ENCODE data around the gene EHD3.

The EHD3 gene

DNA sequence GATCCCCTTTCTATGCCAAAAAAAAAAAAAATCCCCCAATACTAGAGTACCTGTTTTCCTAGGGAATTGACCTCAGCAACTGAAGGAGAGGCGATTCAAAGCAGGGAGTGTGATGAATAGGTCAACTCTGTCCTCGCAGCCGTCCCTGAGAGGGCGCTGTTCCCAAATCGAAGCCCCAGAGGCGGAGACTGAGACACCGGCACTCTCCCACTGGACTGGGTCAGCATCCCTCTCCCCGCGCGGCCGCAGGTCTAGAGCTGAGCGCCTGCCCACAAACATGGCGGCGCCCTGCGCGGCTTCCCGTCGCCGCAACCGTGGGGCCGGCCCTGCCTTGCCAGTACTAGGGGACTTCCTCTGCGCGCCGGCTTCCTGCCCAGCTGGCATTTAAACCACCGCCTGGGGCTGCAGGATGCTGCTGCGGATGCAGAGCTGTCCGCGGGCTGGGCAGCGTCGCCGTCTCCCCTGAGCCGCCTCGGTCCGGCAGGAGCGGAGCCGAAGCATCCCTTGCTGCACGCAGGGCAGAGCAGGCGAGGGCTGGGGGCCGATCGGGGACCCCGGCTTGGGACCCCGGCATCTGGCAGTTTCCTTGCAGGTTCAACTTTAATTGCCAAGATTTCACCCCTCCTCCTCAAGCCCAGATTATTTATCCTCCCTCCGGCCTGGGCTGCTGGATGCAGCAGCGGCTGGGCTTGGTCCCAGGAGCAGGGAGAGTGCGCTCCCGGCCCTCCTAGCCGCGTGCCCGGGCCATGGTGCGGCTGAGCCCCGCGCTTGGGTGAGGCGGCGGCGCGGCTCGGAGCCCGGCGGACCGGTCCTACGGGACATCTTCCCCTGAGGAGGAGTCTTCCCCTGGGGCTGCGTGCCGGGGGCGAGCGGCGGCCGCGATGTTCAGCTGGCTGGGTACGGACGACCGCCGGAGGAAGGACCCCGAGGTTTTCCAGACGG is at the start of gene EHD3:
TSS of gene EHD3 (plus strand) at position 412 of the 942 bp plus-strand sequence. CDS start at position 882, 470 bp downstream.
- DNase-seq (ENCODE audit: low read depth): peak; percentile 86

DNA sequence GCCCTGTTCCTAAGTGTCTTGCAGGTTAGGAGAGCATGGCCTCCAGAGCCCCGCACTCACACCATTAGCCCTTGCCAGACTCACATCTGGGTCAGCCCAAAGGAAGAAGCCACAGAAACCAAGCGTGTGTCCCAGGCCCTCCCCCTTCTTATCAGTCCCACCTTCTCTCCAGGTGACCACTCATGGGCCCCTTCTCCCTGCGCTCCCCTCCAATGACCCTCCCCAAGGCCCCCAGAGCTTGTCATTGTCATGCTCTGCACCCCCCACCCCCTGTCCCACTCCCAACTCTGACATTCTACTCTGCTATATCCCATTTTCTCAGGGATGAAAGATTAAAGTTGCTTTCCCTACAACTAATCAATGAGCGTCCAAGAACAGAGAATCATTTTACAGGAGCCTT is 46.8 kb upstream of the EHD3 start:
- no peak for DNase-seq (ENCODE audit: low read depth)

DNA sequence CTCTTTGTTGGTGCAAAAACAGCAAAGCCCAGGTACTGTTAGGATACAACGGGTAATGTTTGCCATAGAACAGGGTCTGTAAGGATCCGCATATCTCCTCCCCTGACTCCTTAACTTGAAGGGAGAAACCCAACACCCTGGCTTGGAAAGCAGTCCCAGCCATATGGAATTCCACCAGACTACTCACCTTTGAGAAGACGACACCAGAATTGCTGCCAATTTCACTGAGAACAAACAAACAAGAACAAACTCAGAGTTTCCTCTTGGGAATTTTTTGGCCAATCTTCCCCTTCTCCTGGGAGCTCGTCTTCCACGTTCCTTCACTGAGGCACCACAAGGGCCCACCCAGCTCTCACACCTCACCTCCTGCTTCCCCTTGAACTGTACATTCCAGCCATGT is 45.8 kb upstream of the EHD3 start:
- no peak for DNase-seq (ENCODE audit: low read depth)

DNA sequence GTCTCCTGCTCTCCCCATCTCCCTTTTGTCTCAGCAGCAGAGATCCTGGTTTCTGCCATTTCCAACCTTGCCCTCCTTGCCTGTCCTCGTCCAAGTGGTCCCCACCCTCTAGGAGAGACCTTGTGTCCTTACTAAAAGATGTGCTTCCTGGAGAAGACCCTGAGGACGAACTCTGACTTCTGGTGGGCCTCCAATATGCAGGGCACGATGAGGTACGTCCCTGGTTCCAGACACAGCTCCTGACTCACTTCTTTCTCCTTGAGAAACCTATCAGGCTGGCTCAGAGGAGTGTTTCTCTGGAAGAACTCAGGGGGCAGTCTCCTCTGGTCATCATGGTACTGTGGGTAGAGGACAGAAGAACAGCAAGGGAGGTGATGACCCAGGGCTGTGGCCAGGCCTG is 44.8 kb upstream of the EHD3 start:
- DNase-seq (ENCODE audit: low read depth): no peak

DNA sequence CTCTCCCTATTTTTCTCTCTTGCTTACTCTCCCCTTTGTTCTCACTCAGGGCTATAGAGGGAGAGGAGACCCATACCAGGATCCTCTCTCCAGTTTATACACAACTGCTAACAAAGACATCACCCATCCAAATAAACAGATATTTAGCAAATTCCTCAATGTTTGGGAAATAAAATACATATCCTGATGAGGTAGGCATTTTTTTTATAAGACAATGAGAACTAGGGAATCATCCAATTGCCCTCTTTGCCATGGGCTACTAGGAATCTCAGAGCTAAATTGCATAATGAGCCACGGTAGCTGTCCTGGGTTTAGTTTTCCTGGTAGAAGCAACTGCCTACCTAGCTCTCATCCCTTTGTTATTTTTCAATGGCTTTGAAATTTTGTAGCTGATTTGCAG is 43.8 kb upstream of the EHD3 start:
- no peak for DNase-seq (ENCODE audit: low read depth)

DNA sequence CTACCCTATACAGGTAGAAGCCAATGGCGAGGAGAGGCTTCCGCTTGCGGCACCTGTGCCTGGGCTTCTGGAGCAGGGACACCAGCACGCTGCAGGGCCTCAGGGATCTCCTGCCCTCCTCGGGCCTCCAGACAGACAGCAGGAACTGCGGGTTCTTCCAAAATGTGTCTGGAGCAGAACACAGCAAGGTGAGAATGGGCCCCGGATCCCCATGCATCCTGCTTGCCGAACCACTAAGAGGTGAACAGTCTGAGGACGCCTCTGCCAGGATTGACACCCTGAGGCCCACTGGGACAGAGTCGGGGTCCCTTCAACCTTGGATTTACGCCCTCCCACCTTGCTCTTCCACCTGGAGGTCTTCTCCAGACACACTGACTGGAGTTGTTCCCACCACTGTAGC is 42.0 kb upstream of the EHD3 start:
- no peak for DNase-seq (ENCODE audit: low read depth)

DNA sequence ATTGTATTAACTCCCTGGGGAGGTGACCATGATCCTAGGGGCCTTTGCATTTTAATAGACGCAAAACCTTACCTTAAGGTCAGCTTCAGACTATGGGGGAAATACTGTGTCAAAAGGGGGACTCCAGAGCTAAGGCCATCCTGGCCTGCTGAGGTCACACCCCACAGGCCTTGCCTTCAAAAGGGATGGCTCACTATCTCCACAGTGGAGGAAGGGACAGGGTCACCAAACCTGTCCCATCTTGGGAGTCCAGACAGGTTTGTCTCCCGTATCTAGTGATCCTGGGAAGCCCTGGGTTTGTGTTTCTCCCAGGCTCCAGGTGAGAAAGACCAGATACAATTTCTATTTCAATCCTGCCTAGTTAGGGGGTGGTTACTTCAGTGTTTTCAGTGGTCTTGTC is 41.6 kb upstream of the EHD3 start:
- DNase-seq (ENCODE audit: low read depth): no peak

DNA sequence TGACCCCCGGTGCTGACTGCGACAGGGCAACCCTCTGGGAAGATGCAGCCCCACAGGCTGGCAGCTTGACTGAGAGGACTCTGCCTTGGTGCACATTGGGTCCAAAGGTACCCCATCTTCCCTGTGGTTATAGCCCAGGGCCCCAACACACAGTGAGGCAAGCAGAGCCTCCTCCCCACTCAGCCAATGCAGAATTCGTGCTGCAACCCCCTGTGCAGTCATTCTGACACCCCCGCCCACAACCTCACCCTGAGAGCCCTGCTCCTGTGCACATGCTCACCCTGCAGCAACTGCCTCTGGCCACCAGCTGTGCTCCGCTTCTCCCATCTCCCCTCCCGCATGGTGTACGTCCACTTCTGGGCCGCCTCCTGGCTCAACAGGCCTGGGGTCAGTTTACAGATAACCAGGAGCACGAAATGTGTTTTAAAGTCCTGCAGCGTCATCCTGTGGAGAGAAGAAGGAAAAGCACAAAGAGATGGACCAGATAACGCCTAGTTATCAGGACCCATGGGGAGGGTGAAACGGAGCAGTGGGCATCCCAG is 41.0 kb upstream of the EHD3 start:
- DNase-seq (ENCODE audit: low read depth): no peak

DNA sequence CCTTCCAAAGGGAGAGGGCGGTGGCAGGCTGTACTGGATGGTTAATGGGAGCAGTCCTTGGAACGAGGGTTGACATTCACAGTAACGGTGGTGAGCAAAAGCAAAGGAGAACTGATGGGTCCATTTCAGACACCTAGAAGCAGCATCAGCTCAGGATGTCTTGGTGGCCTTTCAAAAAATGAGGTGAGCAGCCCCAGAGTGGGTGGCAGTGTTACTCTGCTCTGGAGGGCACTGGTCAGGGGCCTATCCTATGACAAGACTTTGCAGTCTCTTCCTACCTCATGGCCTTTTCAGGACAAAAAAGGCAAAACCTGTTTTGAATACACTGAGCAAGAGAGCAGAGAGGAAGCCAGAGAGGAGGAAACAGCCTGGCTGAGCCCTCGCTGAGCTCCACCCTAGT is 40.1 kb upstream of the EHD3 start:
- no peak for DNase-seq (ENCODE audit: low read depth)

DNA sequence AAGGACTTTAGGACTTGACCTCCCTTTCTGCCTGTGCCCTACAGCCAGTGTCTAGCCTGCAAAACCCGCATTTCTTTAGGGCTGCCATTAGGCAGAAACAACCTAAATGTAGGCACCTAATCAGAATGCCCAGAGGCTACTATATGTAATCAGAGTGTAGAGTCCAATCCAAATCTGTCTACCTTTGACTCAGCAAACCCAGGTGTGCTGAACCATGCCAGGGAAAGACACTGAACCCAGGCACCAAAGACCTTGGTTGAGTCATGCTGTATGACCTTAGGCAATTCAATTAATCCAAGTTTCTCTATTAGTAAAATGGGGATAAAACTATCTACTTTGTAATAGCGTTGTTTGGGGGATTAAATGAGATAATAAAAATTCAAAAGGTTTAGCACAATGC is 37.3 kb upstream of the EHD3 start:
- DNase-seq (ENCODE audit: low read depth): no peak

DNA sequence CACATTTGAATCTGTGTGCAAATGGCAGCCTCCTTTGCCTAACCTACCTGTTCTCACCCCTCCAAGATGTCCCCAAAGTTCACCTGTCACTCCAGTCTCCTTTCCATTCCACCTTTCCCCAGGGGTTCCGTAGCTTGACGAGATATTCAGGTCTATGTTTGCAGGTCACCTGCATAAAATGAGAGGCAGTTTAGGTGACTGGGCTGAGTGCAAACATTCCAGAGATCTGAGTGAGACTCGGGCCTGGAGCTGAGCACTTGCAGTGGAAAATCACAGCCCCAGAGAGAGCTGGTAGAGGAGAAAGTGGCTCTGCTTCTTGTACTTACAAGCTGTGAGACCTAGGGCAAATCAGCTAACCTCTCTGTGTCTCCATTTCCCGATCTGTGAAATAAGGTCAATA is 36.8 kb upstream of the EHD3 start:
- DNase-seq (ENCODE audit: low read depth): no peak

DNA sequence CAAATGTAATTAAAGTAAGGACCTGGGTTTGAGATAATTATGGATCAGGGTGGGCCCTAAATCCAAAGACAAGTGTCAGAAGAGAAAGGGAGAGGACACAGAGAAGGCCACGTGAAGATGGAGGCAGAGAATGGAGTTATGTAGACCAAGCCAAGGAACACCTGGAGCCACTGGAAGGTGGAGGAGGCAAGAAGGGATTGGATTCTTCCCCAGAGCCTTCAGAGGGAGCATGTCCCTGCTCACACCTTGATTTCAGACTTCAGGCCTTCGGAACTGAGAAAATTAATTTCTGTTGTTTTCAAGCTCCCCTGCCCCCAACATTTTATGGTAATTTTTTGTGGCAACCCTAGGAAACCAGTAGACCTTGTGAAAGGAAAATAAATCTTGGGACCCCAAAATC is 36.3 kb upstream of the EHD3 start:
- no peak for DNase-seq (ENCODE audit: low read depth)

DNA sequence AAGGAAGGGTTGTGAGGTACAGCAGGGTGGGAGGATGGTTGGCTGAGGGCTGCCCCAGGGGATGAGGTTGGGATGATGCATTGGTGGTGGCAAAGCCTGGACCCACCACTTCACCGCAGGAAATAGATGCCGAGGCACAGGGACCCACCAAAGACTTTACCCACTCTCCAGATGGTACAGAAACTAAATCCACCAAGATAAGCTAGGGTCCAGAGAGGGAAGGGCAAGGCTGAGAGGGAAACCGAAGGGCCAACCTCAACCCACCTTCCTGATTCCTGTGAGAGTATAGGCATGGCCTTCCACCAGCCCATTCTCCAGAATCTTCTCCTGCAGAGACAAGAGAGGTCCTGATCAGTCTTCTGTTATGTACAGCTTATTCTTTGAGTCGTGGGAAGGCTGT is 34.7 kb upstream of the EHD3 start:
- DNase-seq (ENCODE audit: low read depth): no peak

DNA sequence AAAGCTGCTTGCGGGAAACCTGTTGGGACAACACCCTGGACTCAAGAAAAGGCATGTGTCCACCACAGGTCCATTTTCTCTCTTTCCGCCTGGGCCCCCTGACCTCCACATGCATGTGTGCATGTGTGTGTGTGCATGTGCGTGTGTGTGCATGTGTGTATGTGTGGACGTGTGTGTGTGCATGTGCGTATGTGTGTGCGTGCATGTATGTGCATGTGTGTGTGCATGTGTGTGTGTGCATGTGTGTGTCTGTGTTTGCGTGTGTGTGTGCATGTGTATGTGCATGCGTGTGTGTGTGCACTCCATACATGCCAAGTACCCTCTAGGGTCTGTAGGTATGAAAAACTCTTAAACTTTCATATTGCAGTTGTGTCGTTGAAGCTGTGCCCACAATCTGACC is 33.0 kb upstream of the EHD3 start:
- no peak for DNase-seq (ENCODE audit: low read depth)

DNA sequence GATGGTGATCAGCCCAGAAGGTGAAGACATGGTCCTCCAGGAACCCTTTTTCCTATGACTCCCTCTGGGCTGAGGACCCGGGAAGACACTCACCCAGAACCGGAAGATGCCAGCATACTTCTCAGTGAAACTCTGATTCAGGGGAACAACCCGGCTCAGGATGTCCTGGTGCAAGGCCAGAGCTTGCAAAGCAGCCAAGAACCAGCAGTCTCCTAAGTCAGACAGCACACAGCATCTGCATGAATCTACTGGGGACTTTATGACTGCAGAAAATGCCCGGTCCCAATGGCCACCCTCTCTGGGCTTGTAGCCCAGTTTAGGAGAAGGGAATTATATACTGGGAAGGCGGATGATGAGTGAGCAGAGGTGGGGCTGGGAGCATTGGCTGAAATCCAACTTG is 31.9 kb upstream of the EHD3 start:
- DNase-seq (ENCODE audit: low read depth): no peak

DNA sequence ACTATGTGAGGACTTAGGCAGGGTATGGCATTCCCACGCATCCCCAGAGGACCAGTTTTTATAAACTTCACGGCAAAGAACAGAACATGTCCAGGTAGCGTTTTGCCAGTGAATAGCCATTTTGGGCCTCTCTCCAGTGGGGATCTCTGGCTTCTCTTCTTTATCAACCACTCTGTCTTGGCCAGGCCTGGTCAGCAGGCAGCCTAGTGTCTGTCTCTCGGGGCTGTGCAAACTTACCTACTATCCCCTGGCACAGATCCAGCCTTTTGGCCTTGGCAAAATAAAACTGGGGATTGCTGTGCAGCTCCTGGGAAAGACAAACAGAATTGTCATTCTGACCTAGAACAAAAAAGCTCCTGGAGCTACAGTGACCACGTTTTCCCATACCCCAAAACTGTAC is 31.1 kb upstream of the EHD3 start:
- no peak for DNase-seq (ENCODE audit: low read depth)

DNA sequence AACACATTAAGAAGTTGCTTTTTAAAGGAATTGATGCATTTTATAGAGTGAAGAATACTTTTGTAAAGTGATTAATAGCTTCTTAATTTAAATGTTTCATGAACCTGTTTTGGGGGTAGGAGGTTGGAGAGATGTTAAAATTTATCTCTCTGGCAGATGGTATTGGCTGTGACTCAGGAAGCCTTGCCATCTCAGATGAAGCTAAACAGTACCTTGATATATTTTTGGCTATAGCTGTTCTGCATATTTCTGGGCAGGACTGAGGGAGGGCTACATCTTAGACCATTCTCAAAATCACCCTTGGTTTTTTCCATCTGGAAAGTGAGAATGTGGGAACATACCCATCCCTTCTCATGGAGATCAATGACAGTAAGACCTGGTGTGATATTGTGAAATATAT is 30.0 kb upstream of the EHD3 start:
- DNase-seq (ENCODE audit: low read depth): no peak

DNA sequence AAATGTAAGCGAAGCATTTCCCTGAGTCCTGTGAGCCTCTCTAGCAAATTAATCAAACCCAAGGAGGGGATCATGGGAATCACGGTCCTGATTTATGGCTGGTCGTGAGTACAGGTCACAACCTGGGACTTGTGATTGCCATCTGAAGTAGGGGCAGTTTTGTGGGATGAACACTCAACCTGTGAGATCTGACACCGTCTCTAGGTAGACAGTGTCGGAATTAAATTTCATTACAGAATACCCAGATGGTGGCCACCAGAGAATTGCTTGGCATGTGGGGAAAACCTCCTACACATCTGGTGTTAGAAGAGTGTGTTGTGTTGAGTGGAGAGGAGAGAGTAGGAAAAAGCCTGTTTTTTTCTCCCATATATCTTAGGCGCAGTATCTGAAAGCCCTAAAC is 29.2 kb upstream of the EHD3 start:
- no peak for DNase-seq (ENCODE audit: low read depth)

DNA sequence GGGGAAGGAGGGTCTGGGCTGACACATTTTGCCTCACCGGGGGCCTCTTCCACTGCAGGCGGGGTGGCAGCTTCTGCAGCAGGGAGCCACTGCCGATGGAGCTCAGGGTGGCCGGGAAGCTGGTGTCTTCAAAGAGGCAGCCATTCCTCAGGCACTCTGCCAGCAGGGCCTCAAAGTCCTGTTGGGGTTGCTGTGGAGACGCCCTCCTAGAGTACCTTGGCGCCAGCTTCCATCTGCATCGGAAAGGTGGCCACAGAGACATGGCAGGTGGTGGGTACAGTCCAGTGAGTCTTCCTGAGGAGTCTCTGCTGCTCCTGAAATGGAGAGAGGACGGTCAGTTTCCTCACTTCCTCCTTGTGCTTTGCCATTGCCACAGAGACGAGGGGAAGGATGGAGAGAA is 28.8 kb upstream of the EHD3 start:
- DNase-seq (ENCODE audit: low read depth): no peak

DNA sequence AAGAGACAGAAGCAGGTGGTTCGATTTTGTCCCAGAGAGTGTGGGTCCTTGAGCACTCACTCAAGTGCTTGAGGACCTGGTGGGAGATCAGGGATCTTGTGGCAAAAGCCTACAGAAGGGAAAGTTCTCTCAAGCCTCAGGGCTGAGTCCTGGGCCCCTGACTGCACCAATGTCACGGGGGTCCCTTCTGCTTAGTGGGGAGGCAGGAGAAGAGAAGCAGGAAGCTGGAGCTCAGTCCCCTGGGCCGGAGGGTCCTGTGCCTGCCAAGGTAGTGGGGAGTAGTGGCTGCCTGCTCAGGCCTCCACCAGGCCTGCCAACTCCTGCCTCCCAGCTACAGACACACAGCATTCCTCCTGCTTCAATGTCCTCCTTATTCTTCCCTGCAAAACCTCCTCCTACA is 28.3 kb upstream of the EHD3 start:
- no peak for DNase-seq (ENCODE audit: low read depth)

DNA sequence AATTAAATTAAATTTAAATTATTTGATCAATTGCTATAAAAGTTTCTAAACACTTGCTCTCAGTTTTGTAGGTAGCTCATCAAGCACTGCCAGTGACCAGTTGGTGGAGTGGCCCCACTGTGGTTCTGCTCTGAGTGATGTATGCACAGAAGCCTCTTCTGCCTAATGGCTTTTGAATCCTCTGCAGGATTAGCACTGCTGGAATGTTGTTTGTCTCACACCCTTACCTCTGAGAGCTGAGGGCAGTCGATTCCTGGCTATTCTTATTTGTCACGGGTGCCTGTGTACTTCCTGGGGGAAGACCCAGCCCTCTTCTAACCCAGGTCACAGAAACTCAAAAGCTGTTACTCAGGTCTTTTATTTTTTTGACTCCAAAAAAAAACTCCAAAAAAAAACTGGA is 26.2 kb upstream of the EHD3 start:
- no peak for DNase-seq (ENCODE audit: low read depth)

DNA sequence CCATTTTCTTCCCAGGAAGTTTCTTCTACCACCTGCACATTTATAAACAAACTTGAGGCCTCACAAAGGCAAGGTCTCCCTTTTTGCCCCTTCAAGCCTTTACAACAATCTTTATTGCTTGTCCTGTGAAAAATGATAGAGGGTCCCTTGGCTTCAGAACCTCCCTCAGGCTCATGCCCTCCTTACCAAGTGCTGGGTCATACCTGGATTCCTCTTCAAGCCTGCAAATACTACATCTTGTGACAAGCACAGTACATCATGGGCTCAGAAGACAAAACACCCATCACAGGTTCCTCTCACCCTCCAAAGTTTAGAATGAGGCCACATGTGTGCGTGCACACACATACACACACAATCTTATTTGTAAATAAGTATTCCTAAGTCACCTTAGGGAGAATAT is 25.7 kb upstream of the EHD3 start:
- no peak for DNase-seq (ENCODE audit: low read depth)

DNA sequence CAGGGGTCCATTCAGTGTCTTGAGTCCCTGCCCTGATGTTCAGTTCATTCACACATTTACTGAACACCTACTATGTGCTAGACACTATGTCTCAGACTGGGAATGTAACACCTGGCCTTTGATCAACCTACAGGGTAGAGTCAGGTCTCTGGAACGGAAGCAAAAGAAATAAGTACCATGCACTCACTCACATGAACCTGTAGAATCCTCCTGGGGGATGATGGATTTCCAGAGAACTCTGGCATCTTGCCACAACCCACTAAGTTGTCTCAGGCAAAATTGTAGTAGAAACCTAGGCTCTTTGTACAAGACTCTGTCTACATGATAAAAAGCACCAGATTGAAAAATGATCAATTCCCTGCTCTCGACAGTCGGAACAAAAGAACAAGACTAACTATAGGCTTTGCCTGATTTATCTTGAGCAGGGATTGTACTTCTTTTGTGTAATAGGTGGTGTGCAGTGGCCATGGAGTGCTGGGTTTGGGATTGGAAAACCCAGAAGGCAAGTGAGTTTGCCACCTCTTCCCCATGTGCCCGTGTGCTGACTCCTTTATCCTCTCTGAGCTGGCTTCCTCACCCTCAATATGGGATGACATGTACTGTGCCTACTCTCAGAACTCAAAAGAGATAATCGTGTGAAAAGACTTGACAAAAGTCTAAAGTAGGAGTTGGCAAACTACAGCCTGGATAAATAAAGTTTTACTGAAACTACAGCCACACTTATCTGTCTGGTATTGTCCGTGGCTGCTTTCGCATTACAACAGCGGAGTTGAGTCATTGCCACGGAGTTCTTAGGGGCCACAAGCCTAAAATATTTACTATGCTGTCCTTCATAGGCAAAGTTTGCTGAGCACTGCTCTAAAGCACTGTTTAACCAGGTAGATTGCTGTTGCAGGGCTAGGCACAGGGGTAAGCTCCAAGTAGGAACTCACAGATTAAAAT is 21.0 kb upstream of the EHD3 start:
- DNase-seq (ENCODE audit: low read depth): no peak
